Neural progenitor cell (in vitro differentiated cells): Measurements from ENCODE around the gene DYRK2.

Source experiments
- CTCF ChIP-seq: fragments of 200-600 bp; sonication (generic); IDR thresholded peaks from 2 replicates; pipeline ENCODE4 v1.5.1; 2017; ENCODE audit warnings: antibody characterized with exemption, mild to moderate bottlenecking
- EZH2 ChIP-seq: fragments of 200-600 bp; sonication (generic); IDR thresholded peaks from 2 replicates; pipeline ENCODE4 v1.6.1; 2017; ENCODE audit warnings: antibody characterized with exemption, mild to moderate bottlenecking, moderate library complexity
- EZH2phosphoT487 ChIP-seq: fragments of 200-600 bp; sonication (generic); IDR thresholded peaks from 2 replicates; pipeline ENCODE4 v1.6.1; 2017; ENCODE audit warnings: antibody characterized with exemption

- TF ChIP-seq CTCF (no peak), EZH2 (no peak), EZH2phosphoT487 (no peak)
These were observed 47.4 kb downstream of the DYRK2 start for GRCh38 chr12:67695974-67696373.
